Cardiac septum (tissue), 1 donor: ENCODE results near the gene CDC14A. TPM values are rescaled to one million over a fixed set of nuclear protein-coding genes. Genes with fewer than 3 reads are reported as not detected.

ENCODE experiments used
- DNase-seq: peaks from one replicate; pipeline ENCODE4 v3.0.0-alpha.2; 2020; ENCODE audit warnings: low spot score
- intact Hi-C: fragments of 100-400 bp; cut with DNase I; formaldehyde crosslinking; loops from one replicate; pipeline ENCODE4 v1.14.0; 2022
- total RNA-seq: library from RNA; stranded (reverse); fragmentation: NEBNext Ultra II Directional; extraction: Animal tissue kit (Norgen Biotek cat#: 25700); gene quantifications from one replicate; pipeline ENCODE4 v1.2.1, GENCODE V29; 2021
- donor health status: DM: no; HTN: no; CAD: no.

CDC14A gene
- total RNA-seq, 1 donor from 2014 or later, result 4.9 TPM

DNA sequence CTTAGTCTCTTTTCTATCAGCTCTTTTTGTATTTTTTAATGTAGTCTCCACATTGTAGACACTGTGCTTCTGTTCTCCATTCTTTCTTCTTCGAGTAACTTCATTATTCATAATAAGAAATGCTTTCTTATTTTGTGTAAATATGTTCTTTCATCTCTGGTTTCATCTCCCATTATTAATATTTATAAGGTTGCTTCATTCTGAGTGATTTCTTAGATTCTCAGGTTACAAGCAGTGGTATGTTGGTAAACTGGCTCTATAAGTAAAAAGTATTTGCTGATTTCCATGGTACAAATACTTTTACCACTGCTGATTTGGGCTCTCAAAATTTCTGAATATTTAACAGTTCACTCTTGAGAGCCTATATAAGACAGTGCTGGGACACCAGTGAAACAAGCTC, 81.3 kb downstream of the CDC14A start:
- intact Hi-C loops, result no loop called here
- no peak for DNase-seq

DNA sequence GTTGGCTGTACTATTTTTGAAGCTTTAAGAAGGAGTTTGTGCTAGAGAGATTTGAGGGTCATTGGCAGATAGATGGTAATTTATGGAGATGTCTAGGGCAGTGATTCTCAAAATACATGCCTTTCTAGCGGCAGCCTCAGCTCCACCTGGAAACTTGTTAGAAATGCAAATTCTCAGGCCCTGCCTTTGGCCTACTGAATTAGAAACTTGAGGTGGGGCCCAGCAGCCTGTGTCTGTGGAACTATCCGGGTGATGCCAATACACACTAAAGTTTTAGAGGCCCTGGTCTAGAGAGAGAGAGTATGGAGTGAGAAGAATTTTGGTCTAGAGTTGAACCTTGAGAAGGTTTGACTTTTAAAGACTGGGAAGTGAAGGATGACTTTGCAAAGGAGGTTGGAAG, 82.5 kb downstream of the CDC14A start:
- no peak for DNase-seq
- intact Hi-C loops, result no loop called here

DNA sequence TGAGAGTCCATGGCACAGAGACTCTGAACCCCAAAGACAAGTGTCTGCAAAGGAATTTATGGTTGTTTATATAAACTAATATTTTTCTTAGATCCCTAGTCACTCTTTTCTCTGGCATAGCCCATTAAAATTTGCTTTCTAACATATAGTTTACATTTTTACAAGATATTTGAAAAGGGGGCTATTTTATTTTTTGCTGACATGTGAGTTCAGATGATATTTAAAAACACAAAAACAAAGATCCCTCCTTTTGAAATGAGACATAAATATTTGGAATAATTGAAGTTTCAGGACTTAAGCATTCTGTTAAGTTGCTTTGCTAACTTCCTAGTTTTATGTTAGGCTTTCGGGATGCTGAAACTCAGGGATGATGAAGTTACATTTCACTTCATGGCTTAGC, 86.1 kb downstream of the CDC14A start:
- intact Hi-C loops, result no loop called here
- no peak for DNase-seq

DNA sequence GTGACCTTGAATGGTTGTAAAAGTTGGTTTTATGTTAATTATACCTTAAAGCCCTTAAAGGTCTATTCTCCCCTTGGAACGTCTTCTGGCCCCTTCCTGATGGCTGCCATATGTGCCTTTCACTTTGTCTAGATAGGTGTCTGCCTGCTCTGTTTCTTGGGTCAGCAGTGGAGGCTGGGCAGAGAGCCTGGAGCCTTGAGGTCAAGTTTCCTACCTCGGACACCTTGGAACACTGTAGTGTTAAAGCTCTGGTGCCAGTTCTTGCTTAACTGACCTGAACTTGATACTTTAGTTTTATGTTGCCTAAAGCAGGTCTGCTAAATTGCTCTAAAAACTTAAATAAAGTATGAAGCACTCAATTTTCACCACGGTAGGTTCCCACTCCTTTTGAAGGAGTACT, 86.5 kb downstream of the CDC14A start:
- no peak for DNase-seq
- intact Hi-C loops, result no loop called here

DNA sequence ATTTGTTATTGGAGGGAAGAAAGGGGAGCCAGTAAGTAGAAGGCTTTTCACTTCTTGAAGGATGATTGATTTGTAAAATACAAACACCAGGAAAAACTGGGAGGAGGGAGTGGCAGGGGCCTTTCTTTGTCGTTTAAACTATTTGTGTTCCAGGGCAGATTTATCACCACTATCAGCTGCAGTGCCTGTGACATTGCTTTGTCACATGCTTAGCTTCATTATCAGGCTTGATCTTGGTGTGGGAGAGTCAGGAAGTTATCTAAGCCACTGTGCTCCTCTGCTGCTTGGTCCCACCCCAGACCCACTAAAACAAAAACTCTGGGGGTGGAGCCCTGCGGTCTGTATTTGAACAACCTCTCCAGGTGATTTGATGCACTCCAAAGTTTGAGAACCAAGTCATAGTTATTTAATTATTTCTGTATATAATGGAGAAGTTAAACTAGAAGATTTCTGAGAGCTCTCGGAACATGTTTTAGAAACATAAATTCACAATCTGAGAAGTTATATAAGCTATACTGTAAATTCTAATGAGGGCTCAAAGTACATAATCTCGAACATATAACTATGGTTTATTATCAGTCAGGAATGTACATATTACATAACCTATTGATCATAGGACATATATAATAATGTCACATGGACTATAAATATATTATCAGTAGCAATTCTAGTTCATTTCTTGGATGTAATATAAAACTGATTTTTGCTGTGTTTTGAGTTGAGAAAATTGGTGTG, 87.9 kb downstream of the CDC14A start:
- intact Hi-C loops, result no loop called here
- DNase-seq, result no peak

DNA sequence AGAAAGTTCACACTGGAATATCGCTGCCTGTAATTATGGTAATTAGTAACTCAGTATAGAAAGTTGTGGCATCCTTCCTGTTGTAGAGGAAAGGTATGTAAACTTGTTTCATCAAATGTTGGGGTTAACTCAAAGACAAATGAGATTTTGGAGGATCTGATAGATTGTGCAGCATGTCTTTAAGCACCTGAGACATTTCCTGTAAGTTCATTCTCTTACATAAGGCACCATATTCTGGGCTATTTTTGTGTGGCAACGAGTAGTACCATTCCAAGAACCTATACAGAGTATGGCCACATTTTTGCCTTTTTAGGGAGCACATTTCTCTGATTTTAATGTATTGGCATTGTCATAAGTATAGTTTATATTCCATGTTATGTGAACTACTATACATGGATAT, 88.8 kb downstream of the CDC14A start:
- intact Hi-C loops, result no loop called here
- no peak for DNase-seq

DNA sequence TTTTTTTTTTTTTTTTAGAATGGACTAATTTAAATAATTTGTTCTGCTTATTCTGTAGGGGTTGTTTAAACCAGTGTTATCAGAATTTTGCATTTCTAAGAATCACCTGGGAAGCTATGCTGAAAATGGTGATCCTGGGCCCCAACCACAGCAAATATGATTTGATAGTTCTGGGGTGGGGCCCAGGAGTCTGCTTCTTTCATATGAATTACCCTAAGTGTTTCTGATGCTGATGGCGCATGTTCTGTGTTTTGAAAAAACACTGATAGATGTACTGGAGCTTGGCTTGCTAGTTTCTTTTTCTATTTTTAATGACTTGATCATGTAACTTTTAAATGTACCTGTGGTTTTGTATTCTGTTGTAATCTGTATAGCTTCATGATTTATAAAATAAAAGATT, 89.3 kb downstream of the CDC14A start:
- intact Hi-C loops, result no loop called here
- DNase-seq, result no peak

DNA sequence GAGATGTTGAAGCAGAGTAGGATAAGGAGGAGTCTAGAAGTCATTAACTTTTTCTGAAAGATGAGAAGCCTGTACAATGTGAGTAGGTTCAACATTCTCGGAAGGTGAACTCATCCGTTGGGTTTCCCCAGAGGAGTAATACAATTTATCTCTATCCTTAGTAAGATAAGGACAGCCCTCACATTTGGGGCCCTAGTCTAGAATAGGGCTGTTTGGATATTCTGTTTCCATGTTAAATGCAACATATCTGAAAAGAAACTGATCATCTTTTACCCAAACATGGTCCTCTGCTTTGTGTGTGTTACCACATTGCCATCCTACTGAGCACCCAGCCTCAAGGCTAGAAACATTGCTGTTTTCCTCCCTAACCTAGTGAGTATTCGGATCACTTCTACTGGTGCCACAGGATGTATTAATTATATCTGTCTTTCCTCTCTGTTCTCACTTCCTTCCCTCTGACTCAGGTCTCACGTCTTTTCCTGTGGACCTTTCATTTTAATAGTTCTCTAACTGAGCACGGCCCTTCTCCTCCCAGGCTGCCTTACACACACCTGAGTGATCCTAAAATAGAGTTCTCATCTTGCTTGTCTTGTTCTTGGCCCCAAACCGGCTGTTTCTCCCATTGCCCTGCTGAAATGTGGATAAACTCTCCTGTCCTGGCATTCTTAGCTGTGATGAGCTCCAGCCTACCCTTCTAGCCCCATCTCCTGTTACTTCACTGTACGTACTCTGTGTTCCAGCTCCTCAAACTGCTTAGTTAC, 91.7 kb downstream of the CDC14A start:
- no peak for DNase-seq

DNA sequence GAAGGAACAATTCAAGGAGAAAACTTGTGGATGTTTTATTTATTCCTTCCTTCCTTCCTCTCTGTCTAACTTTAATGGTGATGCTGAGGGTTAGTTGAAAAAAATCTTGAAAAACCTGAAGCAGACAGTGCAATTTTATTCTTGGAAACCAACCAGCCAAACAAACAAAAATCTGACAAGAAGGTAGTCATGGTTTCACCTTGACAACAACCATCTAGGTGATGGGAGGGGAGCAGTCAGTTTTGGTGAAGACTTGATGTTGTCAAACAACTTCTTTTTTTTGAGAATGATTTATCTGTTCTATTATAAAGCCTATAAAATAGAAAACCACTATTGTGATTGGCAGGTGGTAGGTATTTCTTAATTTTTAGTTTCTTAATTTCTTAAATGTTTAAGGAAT, 93.3 kb downstream of the CDC14A start:
- DNase-seq, result no peak
- intact Hi-C loops, result loop anchor here (5.0 kb wide), 1 partner anchor 93 kb away; the partner anchor contains the start of gene CDC14A

More for the DNA sequence above, 91.7 kb downstream of the CDC14A start:
- intact Hi-C loops, result no loop called here

DNA sequence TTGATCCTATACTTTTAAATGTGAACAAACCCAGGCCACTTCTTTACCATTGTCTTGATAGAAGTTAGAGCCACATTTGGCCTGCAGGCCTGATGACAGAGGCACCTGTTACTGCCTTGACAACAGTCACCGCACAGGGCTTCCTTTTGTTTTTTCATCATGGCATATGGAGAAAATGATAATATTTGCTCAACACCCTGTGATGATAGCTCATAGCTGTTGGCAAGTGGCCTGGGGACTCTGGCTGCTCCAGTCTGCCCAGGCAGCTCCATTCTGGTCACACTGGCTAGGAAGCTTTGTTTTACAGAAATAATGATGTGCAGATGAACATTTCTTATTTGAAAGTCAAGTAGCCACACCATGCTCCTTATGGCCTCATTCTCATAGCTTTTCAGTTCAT, 96.1 kb downstream of the CDC14A start:
- DNase-seq, result no peak
- intact Hi-C loops, result loop anchor here (5.0 kb wide), 1 partner anchor 96 kb away; the partner anchor contains the start of gene CDC14A

DNA sequence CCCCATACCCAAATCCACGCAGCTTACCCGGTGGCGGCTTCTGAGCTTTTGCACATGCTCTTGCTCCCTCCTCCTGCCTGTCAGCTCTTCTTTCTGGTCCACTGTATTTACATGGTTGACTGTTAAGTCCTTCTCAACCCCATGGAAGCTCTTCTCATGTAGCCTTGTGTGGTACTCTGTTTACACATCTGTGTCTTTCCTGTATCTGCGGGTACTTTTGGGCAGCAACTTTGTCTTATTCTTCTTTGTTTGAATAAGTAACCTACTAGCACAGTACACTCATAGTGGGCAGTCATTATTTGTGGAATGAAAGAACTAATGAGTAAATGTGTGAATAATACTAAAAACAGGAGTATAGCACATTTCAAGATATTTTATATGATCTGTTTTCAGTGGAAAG, 97.2 kb downstream of the CDC14A start:
- intact Hi-C loops, result loop anchor here (5.0 kb wide), 1 partner anchor 97 kb away; the partner anchor contains the start of gene CDC14A
- no peak for DNase-seq

DNA sequence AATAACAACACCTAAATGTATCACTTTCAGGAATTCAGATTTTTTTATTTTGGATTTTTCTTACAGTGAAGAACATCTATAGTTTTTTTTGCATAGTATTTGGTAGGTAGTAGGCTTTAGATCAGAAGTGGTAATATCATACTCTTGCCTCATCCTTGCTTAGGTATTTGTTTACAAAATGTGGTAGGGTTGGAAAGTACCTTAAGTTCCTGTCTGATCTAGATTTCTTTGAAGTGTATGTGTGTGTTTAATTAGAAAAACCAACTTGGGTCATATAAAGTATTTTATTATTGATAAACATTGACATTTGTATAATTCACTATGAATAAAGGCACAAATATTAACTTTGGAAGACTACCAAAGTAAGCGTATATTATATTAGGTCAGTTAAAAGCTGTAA, 100.3 kb downstream of the CDC14A start:
- intact Hi-C loops, result loop anchor here (10.0 kb wide), 2 partner anchors 188 to 318 kb away; partner anchors contain the start of genes RTCA, SASS6 and TRMT13

DNA sequence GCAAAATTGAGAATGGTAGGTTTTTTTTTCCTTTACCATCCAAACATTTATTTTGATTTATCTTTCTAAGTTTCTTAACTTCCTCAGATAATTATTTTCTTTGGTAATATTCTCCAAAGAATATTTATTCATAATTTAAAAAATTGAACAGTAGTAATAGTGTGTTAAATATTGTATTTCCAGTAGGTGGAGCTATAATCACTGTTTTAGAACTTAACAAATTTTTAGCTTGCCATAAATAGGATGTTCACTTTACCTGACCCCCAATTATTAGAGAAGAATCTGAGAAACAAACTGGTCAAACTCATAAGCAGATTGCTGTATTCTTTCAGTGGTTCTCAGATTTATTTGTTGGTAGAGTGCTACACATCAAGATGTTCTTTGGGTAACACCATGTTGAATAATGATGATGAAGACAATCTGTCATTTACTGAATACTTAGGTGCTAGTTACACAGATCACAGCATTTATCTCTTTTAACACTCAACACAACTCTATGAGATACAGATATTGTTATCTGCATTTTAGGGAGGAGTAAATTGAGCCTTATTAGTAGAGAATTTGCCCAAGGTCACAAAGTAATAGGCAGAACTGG, 103.3 kb downstream of the CDC14A start:
- intact Hi-C loops, result loop anchor here (10.0 kb wide), 2 partner anchors 191 to 321 kb away; partner anchors contain the start of genes RTCA, SASS6 and TRMT13
- no peak for DNase-seq

More for the DNA sequence above, 100.3 kb downstream of the CDC14A start:
- DNase-seq, result no peak

DNA sequence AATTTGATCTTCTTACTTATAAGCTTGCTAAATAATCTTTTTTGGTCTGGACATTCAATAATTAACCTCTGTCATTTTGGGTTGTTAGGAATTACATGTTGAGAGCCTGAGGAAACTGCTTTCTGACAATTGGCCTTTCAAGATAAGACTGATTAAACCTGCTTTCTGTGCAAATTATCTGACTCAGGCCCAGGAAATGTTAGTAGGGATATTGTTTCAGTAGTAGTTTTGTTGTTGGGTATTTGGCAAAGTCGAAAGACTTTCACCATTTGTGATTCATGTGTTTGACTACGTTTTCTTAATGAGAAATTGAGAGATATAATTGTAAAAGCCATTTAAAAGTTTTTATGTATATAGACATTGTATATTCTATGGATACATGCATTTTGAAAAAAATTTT, 104.6 kb downstream of the CDC14A start:
- no peak for DNase-seq
- intact Hi-C loops, result loop anchor here (10.0 kb wide), 2 partner anchors 192 to 322 kb away; partner anchors contain the start of genes RTCA, SASS6 and TRMT13

DNA sequence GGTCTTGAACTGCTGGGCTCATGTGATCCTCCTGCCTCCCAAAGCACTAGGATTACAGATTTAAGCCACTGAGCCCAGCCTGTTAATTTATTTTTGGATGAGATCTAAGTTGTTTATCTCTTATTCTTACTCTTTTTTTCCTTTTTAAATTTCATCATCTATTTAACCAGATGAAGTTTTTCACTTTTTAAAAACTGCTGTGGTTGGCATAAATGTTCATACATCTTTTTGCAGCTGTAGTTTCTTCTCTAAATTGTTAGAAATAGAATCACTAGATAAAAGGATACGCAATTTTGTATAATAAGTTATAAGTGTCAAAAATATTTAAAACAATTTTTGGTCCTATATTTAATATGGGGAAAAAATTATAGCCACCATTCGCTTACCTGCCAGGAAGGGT, 105.4 kb downstream of the CDC14A start:
- DNase-seq, result no peak
- intact Hi-C loops, result loop anchor here (10.0 kb wide), 2 partner anchors 193 to 323 kb away; partner anchors contain the start of genes RTCA, SASS6 and TRMT13

DNA sequence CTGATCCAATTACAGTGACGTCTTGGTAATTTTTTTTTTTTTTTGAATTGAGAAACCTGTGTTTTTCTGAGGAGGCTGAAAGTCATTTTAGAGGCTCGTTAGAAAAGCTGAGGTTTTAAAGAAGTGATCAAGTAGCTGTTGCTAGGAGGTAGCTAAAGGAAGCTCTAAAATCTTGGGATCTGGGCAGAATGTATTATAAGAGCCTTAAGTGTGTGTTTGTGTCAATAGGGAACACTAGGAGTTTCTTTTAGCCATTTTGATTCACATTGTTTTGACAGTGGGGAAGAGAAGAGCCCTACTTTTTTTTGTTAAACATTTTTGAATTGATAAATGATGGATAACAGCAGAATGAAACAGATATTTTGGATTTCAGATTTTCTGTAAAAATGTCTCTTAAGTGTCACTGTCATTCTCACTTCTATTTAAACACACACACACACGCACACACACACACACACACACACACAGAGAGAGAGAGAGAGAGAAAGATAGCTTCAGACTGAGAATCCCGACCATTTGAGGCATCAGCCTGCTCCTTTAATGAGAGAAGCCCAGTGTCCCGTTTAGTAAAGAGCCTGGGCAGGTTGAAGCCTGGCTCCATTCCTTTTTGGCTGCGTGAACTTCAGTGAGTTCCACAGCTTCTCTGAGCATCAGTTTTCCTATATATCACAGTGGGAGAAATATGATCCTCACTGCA, 106.5 kb downstream of the CDC14A start:
- intact Hi-C loops, result loop anchor here (10.0 kb wide), 2 partner anchors 194 to 324 kb away; partner anchors contain the start of genes RTCA, SASS6 and TRMT13
- no peak for DNase-seq

DNA sequence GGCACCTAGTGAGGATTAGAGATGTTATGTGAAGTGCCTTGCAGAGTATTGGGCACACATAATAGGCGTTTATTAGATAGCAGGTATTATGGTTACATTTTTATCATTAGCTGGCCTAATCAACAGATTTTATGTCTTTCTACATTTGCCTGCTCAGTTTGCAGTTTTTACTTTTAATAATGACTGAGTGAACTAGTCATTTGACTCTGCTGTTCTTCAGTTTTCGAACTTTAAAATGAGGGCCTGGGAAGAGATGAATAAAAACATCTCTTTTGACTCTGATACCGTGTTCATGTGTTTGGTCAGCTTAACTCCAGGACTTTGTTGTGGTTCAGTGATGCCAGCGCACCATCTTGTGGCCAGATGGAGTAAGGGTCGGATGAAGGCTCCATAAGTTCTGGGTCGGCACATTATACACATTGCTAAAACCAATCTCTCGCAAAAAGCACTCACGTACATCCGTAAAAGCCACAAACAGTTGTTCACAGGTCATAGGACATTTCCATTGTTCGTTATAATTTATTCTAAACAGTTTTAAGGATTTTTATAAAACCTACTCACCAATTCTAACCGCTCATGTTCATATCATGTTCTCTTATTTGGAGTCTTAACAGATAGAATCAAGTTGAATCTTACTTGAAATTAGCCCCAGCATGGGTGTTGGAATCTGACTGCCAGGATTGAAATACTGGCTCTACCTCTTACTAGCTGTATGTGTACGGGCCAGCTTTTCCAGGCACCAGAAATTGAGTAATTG, 107.2 kb downstream of the CDC14A start:
- DNase-seq, result no peak
- intact Hi-C loops, result loop anchor here (2.0 to 10.0 kb wide), 4 partner anchors 145 to 651 kb away; partner anchors contain the start of genes RTCA, SASS6 and TRMT13

DNA sequence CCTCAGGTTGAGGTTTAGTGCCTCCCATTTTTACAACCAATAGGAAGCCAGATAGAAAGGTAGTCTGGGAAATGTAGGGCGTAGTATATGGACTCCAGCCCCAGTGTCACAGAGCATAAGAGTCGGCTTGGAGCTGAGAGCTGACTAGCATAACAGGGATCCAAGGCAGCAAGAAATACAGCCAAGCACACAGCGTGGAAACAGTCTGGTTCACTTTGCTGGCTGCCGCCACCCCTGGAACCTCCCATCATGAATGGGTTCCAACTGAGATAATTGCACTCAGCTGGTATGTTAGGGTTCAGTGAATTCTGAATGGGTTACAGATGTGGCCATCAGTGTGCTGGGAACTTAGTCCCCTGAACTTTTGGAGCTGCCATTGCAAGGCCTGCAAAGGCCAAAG, 108.9 kb downstream of the CDC14A start:
- intact Hi-C loops, result loop anchor here (2.0 to 10.0 kb wide), 2 partner anchors 144 to 652 kb away; no protein-coding TSS in a partner anchor
- DNase-seq, result no peak
